Stimulated activated CD4-positive, alpha-beta T cell treated with anti-CD3 and anti-CD28 coated beads, Interleukin-2, amount 100 ng/mL, for 4 hours (primary cell): ENCODE results near the gene TFPI.
"Not testable (repeated sequence)": the region's sequence is repeated elsewhere in the genome, so short reads cannot be mapped to it uniquely, and the experiment has no call there.

Experiments used
- DNase-seq: peaks from one replicate; pipeline ENCODE4 v3.0.0-alpha.2; 2020; ENCODE audit warnings: low read depth

TFPI gene

DNA sequence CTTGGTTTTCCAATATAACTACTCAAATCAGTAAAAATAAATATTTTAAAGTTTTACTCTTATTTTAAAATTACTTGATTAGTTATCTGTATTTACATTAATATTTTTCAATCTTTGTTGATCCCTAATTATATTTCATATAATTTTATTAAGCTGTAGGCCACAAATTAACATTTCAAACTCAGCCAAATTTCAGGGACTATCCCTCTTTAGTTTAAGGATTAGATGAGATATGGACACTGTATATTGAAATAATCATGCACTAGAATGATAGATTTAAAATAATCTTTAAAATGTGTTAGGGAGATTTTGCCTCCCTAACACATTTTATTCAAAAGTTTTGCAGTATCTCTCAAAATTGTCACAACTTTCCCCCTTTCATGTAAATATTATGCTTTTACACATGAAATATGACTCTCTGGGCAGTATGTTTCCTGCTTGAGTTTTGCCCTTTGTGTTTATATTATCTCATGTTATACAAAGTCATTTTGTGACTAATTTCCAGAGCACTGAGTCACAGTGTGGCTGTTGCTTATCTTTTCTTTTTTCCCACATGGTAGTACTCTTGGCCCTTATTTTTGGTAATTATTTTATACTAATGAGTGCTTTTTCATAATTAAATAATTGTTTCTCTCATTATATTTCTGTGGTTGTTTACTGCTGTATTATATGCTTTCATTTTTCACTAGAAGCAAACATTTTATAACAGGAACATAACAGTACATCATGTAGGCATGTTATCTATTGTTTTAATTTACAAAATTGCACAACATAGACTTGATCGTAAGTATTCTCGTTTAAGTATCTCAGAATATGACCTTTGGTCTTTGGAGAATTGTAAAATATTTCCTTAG lies 1.2 kb downstream of the TFPI start:
- no peak for DNase-seq

DNA sequence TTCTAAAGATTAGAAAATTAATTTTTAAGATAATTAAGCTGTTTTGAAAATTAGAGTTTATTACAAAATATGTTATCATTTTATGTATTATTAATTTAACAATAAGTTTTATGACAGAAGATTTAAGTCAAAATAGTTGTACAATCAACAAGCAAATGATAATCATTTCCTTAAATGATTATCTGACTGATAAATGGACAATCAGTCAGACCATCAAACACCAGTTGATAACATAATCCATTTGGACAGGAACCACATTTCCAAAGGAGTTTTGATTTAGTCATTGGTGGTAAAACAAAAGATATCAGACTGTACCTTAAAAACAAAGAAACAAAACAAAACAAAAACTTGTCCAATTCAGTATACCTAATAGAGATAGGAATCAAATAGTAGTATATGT lies 1.9 kb downstream of the TFPI start:
- no peak for DNase-seq

DNA sequence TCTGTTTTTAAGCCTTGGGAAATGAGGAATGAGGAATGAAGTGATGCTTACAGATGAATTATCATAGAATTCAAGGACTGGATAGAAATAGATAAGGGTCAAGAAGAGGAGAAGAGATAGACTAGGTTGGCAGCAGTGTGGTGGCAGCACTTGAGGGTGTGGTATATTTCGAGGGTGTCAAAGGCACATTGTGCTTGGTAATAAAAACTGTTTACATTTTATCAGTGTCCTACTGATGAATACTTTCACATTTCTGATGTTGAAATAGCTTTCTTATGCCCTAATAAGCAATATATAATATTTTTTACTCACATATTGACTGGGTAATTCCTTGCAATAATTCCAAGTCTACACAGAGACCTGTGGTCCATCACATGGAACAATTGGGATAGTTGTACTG lies 3.4 kb downstream of the TFPI start:
- DNase-seq, result no peak

DNA sequence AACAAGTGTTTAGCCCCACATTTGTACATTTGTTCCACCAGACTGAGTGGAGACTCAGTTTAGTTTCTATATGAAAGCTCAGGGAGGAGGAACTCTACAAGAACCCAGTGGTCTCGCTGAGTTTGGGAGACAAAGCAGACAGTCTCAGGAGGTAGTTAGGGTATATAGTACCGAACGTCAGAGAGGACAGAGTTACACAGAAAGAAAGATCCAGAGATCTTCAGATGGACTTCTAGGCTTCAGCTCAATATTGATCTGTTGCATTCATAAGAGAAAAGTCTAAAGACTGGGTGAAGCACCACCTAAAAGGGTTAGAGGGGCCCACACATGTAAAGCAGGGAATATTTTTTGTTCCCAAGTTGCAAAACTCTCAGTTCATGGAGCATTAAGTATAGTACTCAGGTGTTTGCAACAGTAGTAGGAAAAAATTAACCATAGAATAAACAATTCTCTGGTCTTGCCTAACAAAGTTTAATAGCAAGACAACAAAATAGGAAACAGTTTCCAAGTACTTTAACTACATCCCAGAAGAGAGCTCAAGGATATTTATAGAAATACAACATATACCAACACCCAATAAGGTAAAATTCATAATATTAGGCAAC lies 4.2 kb downstream of the TFPI start:
- no peak for DNase-seq

DNA sequence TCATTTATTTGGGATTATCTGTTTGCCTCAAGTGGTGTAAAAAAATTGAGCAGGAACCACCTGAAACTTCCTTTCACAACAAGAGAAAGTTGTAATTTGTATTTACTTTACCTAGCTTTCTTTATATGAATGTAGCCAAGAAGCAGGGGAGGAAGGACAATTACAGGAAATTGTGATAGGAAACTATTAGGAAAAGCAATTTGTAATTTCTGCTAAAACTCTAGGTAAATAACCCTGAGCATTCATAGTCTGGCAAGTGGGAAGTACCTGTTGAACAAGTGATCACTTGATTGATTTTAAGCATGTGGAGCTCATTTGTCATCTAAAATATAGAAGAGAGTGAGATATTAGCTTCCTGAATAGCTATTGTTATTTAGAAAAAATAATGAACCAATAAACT lies 5.0 kb downstream of the TFPI start:
- DNase-seq, result no peak

DNA sequence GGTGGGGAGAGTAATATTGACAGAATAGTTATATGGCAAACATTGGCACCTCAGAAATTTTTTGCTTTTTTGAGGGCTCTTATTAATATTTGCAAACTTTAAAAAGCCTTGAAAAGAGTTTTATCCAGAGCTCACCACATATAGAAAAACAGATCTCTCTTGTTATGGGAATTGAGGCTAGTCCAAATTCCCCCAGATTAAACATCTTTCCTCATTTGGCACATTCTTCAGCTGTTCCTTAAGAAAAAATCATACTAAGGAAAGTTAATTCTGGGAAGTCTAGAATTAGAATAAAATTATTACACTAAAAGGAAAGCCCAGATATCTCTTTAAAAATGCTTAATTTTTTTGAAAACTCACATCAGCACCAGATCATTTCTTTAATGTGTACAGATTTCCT lies 5.6 kb downstream of the TFPI start:
- DNase-seq, result no peak

DNA sequence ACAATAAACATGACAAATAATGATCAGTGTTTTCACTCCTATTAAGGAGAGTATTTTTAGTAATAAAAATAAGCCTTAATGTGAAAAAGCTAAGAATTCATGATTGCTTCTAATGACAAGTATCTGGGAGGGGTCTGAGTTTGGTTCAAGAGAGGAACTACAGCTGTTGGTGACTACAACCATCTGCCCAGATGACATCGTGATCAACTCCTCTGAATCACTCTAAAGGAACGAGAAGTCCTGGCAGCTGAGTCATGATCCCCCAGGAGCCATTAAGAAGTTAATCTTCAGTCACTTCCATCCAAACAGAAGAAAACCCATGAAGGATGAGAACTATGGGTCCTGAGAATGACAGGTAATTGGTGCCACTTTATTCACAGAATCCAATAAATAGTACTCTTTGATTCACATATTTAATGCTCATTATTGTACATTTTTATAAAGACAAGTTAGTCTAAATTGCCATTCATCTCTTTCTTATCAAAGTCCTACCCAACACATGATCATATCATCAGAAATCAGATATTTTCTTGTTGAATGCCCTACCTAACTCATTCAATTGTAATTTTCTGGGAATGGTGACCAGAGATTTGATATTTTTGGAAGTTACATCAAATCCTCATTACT lies 6.8 kb downstream of the TFPI start:
- no peak for DNase-seq

DNA sequence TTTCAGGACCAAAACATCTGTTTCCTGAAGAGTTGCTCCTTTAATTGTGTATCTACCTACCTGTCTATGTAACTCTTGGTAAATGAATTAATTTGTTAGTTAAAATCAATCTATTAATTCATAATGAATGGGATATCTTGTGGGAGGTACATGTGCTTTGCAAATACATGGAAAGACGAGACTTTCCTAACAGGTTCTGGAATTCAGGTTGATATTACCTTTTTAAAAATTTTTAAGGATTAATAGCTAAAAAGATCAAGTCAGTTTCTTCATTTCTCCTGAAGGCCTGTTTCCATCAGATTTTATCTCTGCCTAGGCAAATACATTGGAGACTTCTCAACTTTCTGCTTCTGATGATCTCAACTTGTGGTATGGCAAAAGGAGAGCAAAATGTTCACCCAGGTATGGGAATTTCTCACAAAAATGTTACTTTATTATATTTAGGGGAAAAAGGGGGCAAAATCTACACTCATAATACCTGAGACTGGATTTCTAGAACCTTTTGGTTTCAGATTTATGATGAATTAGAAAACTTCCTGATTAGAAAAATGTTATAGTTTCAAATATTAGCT lies 7.4 kb downstream of the TFPI start:
- DNase-seq, result no peak

DNA sequence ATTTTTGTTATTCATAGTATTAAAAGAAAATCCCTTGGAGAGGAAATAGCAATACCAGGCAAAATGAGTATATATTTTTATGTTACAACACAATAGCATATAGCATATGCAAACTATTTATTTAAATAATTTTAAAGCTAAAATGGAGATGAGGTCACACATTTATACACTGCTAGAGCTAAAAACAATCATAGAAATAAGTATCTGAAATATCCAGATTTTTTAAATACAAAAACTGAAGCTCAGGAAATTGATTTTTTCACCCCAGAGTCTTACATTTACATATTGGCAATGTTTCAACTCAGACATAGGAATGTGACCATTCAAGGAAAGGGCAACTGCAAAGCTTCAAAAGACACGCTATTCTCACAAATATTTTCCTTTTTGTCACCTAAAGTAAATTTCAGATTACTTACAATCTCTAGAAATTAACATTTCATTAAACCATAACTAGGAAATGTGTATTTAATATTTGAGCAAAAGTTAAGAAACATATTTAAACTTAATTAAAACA lies 8.9 kb downstream of the TFPI start:
- no peak for DNase-seq

DNA sequence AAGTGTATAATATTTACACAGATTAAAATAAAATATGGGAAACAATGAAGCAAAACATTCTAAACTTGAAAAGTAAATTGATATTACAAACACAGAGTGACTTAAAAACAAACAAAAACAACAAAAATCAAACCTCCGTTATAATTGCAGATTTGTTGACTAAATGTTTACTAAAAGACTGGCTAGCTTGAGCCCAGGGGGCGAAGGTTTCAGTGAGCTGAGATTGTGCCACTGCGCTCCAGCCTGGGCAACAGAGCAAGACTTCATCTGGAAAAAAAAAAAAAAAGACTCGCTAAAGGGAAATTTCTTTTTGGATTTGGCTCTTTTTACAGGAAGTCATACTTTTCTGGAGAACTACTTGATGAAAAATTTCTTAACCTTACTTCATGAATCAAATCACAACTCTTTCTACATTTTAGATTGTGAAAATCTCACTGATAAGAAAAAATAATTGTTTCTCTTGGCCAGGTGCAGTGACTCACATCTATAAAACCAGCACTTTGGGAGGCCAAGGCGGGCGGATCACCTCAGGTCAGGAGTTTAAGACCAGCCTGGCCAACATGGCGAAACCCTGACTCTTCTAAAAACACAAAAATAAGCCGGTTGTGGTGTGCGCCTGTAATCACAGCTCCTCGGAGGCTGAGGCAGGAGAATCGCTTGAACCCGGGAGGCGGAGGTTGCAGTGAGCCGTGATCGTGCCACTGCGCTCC lies 9.7 kb downstream of the TFPI start:
- no peak for DNase-seq

DNA sequence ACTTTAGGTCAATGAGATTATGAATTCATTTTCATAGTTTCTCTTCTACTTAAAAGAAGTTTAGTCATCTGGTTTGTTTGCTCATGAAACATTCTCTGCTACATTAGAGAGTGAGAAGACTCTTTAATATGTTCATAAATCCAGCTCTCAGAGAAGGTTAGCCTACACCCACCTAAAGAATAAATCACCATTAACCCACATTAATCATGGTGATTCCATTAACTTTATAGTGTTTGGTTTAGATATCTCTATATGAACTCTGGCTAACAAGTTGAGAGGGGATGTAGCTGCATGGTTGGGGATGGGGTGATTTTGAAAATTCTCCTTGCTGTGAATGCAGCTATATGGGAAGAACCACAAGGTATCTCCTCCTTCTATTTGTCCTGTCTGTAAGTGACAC lies 10.7 kb downstream of the TFPI start:
- no peak for DNase-seq

DNA sequence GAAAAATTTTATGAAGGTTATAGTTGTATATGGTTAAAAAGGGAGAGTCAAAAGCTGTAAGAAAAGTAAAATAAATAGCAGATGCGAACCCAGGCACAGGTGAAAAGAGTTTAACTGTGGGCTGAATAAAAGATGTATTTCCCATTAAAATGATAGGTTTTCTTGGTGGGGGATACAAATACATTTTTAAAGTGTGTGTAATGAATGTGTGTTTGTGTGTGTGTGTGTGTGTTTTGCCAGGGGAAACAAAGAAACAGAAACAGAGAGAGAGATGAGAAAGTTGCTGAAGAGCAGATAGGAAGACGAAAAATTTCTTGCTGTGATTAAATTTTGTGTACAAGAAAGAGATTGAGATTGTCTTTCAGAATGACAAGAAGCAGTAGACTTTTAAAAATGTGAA lies 12.1 kb downstream of the TFPI start:
- DNase-seq, result no peak

DNA sequence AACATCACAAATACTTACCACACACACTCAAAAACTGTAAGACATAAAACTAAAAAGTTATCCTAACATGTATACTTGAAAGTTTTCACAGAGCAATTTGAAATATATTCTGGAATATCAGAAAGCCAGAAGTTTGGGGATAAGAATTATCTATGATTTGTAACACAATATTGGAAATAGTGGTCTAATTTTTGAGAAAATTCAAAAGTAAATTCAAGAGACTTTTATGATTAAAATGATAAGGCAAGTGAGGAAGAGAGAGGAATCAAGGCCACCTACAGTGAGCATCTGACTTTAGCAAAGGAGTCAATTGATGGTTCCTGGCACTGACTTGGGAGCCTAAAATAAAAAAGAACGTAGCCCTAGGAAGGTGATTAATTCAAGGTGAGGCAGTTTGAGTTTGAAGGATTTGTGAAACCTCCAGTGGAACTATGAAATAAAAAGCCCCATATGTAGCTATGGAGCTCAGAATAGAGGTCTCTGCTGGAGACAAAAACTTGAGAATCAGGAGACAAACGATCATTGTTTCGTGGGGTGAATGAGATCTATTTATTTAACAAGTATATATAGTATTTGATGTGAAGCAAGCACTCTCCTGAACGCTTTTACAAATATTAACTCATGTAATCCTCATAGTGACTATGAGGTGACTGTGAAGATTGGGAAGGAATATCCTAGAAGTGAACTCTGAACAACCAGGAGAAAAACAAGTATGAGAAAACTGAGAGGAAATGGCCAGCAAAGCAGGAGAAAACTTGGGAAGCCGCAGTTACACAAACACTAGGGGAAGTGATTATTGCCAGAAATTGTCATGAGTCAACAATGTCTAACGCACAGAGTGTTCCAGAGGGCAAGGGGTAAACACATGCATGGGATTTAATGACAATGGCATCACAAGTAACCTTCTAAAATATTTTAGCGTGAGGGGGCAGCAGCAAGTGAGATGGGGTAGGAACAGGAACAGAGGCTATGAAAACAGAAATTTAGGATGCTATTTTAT lies 12.8 kb downstream of the TFPI start:
- DNase-seq, result no peak

DNA sequence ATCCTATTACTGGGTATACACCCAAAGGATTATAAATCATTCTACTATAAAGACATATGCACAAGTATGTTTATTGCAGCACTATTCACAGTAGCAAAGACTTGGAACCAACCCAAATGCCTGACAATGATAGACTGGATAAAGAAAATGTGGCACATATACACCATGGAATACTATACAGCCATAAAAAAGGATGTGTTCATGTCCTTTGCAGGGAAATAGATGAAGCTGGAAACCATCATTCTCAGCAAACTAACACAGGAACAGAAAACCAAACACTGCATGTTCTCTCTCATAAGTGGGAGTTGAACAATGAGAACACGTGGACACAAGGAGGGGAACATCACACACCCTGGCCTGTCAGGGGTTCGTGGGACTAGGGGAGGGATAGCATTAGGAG lies 16.0 kb downstream of the TFPI start:
- DNase-seq, result not testable (repeated sequence)

DNA sequence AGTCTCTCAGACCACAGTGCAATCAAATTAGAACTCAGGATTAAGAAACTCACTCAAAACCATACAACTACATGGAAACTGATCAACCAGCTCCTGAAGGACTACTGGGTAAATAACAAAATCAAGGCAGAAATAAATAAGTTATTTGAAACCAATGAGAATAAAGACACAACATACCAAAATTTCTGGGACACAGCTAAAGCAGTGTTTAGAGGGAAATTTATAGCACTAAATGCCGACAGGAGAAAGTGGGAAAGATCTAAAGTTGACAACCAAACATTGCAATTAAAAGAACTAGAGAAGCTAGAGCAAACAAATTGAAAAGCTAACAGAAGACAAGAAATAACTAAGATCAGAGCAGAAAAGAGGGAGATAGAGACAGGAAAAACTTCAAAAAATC lies 18.9 kb downstream of the TFPI start:
- DNase-seq, result not testable (repeated sequence)

DNA sequence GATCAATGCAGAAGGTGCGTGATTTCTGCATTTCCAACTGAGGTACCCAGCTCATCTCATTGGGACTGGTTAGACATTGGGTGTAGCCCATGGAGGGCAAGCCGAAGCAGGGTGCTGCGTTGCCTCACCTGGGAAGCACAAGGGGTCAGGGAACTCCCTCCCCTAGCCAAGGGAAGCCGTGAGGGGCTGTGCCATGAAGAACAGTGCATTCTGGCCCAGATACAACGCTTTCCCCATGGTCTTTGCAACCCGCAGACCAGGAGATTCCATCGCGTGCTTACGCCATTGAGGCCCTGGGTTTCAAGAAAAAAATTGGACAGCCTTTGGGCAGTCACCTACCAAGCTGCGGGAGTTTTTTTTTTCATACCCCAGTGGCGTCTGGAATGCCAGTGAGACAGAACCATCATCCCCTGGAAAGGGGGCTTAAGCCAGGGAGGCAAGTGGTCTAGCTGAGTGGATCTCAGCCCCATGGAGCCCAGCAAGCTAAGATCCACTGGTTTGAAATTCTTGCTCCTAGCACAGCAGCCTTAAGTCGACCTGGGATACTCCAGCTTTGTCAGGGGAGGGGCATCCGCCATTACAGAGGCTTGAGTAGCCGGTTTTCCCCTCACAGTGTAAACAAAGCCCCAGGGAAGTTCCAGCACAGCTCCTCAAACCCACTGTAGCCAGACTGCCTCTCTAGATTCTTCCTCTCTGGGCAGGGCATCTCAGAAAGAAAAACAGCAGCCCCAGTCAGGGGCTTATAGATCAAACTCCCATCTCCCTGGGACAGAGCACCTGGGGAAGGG lies 21.7 kb downstream of the TFPI start:
- DNase-seq, result no peak

DNA sequence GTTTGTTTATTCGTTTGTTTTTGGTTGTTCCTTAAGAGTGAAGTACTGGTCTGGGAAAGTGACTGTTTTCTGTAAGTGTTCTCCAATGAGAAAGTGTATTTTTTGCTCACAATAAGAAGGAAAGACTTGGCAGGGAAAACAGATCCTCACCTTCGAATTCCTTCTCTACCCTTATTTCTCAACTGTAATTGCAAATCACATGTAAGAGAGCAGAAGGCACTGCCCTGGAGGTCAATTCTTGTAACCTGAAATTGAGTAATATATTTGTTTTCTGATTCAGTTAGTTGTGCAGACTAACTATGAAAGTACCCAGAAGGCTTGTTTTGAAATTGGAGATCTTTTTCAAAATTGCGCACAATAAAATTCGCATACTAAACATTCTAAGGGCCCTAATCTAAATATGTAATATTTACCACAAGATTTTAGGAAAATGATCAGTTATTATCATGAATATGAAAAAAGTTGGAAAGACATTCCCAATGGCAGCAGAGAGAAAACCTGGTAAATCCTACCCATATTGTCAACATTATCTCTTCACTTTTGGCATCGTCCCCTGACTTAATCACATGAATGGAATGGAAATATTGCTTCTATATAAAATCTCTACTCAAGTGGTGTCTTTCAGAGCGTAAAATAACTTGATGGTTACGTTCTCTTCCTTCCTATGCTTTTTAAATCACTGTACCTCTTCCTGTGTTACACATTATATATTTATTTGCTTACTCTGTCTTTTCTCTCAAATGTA lies 24.1 kb downstream of the TFPI start:
- DNase-seq, result no peak

DNA sequence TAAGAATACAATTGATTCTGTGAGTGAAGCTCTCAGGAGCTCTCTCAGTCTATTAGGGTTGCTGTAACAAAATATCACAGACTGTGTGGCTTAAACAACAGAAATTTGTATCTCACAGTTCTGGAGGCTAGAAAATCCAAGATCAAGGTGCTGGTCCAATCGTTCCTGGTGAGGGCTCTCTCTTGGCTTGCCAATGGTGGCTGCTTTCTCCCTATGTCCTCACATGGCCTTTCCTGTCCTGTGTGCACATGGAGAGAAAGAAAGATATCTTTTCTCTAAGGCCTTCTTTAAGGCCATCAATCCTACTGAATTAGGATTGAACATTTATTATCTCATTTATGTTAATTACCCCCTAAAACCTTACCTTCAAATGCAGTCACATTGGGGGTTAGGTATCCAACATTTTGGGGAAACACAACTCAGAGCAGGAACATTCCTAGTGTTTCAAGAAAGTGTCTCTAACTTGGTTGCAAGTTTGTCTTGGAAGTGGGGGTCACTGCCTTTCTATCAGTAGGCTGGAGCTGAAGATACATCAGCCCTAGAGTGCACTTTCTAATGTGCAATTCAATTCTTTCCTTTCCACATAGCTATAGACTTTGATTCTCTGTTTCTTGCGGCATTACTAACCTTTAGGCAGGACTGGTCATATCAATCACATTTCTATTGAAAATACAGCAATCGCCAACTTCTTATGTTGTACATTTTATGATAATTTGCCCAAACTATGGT lies 24.8 kb downstream of the TFPI start:
- no peak for DNase-seq

DNA sequence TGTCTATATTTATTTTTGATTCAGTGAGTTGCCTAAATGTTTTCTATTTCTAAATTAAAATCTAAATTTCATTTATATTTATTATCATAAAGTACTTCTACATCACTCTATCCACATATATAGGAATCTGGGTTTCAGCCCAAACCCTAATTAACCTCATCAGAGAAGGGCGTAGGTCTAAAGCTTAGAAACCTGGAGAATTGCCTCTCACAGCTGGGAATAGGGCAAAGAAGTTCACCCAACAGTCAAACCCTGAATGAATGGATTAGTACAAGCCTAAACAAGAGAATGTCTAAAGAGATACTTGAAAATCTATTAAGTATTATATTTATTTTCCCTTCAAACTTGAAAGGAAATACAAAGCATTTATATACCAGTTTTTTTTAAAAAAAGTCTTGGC lies 26.2 kb downstream of the TFPI start:
- DNase-seq, result no peak
